ENCODE measurements around the gene CNPY1.

The CNPY1 gene

DNA sequence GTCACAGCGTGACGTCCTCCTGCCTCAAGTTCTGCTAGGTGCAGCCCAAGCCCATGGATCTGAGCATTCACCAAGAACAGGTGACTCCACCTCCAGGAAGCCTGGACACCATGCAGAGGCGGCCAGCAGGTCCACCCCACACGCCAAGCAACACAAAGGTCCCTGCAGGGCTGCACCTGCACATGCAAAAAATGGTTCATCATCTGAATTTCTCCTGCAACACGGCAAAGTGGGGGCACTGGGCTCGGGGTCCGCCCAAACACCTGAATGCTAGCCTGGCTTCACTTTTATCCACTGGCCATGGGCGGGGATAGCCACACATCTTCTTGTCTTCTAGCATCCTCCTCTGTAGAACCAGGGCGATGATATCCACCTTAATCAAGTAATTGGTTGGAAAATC is 28.9 kb downstream of the CNPY1 start:
- Histone ChIP-seq H3K4me1 (ENCODE audit: insufficient read depth, low read length) (no peaks in the 10 kb centered on the region), H3K27me3 (ENCODE audit: control insufficient read depth in 1 of 2, insufficient read depth in 2 of 2, low read length in 2 of 2) (peaks cover 9 to 14% of the 10 kb centered on the region in 2 donors), H3K9ac (ENCODE audit: low read length) (no peak overlapping the region), H3K4me3 (ENCODE audit: low read depth in 1 of 2, low read length in 2 of 2) (no peak overlapping the region), H3K9me3 (ENCODE audit: low read length) (no peaks in the 10 kb centered on the region), H3K36me3 (ENCODE audit: insufficient read depth, low read length) (no peaks in the 10 kb centered on the region), H3K27ac (ENCODE audit: low read depth, low read length) (no peak overlapping the region)

GRCh38 chr7:155516466-155516865 is 29.9 kb downstream of the CNPY1 start:
- Histone ChIP-seq H3K9me3 (ENCODE audit: low read length) (no peaks in the 10 kb centered on the region), H3K27ac (ENCODE audit: low read depth, low read length) (no peak overlapping the region), H3K9ac (ENCODE audit: low read length) (no peak overlapping the region), H3K4me1 (ENCODE audit: insufficient read depth, low read length) (no peaks in the 10 kb centered on the region), H3K4me3 (ENCODE audit: low read depth in 1 of 2, low read length in 2 of 2) (no peak overlapping the region), H3K36me3 (ENCODE audit: insufficient read depth, low read length) (no peaks in the 10 kb centered on the region), H3K27me3 (ENCODE audit: control insufficient read depth in 1 of 2, insufficient read depth in 2 of 2, low read length in 2 of 2) (peaks cover 18 to 19% of the 10 kb centered on the region in 2 donors)

- H3K9me3 ChIP-seq (ENCODE audit: low read length), result peaks cover 4% of the 10 kb centered on the region
- H3K27me3 ChIP-seq (ENCODE audit: control insufficient read depth in 1 of 2, insufficient read depth in 2 of 2, low read length in 2 of 2), result peaks cover 24 to 30% of the 10 kb centered on the region in 2 donors
- no peak overlapping the region for H3K27ac ChIP-seq (ENCODE audit: low read depth, low read length)
- no peaks in the 10 kb centered on the region for H3K36me3 ChIP-seq (ENCODE audit: insufficient read depth, low read length)
- no peak overlapping the region for H3K9ac ChIP-seq (ENCODE audit: low read length)
- no peak overlapping the region for H3K4me3 ChIP-seq (ENCODE audit: low read depth in 1 of 2, low read length in 2 of 2)
- H3K4me1 ChIP-seq (ENCODE audit: insufficient read depth, low read length), result no peaks in the 10 kb centered on the region
Measured at GRCh38 chr7:155515318-155515717, 31.0 kb downstream of the CNPY1 start.

DNA sequence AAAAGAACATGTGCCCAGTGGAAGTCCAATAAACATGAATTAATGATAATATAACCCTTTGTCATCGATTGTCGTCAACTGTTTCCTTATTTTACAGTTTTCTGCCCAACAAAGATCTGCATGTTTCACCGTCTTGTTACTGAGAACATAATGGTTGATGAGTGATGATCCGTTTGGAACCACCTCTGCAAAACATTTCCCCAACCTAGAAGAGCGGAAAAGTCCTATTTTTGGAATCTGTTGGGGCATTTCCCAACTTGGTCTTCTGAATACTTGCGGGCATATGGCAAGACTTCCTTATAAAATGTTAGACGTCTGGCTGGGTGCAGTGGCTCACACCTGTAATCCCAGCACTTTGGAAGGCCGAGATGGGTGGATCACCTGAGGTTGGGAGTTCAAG is 32.1 kb downstream of the CNPY1 start:
- peaks cover 34 to 38% of the 10 kb centered on the region in 2 donors for H3K27me3 ChIP-seq (ENCODE audit: control insufficient read depth in 1 of 2, insufficient read depth in 2 of 2, low read length in 2 of 2)

DNA sequence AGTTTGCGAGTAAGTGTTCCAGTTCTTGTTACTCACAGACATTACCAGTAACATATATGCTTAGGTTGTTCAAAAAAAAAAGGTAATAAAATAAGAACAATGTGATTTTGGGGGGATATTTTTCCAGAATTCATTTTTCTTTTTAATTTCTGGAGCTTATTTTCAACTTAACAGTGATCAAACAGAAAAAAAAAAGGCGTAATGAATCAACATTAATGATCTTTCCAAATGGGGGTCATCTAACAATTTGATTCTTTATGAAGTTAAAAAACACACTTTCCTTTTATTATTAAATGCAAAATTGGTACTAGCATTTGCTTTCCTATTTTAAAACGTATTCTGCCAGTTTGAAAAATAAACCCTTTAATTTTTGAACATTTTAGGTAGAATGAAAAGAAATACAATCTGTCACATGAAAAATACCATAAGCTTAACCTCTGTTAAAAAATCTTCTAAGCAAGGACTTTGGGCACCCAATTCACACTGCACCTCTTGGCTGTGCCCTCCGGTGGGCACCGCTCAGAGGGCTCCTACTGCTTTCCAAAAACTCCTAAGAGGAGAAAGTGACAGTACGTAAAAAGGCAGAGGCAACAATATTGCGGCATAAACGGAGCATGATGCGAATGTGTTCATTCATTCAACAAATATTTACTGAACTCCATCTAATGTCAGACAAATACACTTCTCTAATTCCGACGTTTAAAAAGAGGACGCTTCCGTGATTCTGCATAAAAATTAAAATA is 32.6 kb downstream of the CNPY1 start:
- Histone ChIP-seq H3K36me3 (ENCODE audit: insufficient read depth, low read length) (no peaks in the 10 kb centered on the region), H3K9ac (ENCODE audit: low read length) (no peak overlapping the region), H3K4me3 (ENCODE audit: low read depth in 1 of 2, low read length in 2 of 2) (no peak overlapping the region), H3K27me3 (ENCODE audit: control insufficient read depth in 1 of 2, insufficient read depth in 2 of 2, low read length in 2 of 2) (peaks cover 40 to 41% of the 10 kb centered on the region in 2 donors), H3K4me1 (ENCODE audit: insufficient read depth, low read length) (no peaks in the 10 kb centered on the region), H3K27ac (ENCODE audit: low read depth, low read length) (no peak overlapping the region), H3K9me3 (ENCODE audit: low read length) (peaks cover 4% of the 10 kb centered on the region)

More for the DNA sequence above, 32.1 kb downstream of the CNPY1 start:
- no peak overlapping the region for H3K27ac ChIP-seq (ENCODE audit: low read depth, low read length)
- no peak overlapping the region for H3K4me3 ChIP-seq (ENCODE audit: low read depth in 1 of 2, low read length in 2 of 2)
- H3K9ac ChIP-seq (ENCODE audit: low read length), result no peak overlapping the region
- no peaks in the 10 kb centered on the region for H3K36me3 ChIP-seq (ENCODE audit: insufficient read depth, low read length)
- no peaks in the 10 kb centered on the region for H3K4me1 ChIP-seq (ENCODE audit: insufficient read depth, low read length)
- peaks cover 4% of the 10 kb centered on the region for H3K9me3 ChIP-seq (ENCODE audit: low read length)

GRCh38 chr7:155512246-155512887 is 34.0 kb downstream of the CNPY1 start:
- Histone ChIP-seq H3K9ac (ENCODE audit: low read length) (no peak overlapping the region), H3K4me1 (ENCODE audit: insufficient read depth, low read length) (no peaks in the 10 kb centered on the region), H3K36me3 (ENCODE audit: insufficient read depth, low read length) (no peaks in the 10 kb centered on the region), H3K4me3 (ENCODE audit: low read depth in 1 of 2, low read length in 2 of 2) (no peak overlapping the region), H3K27me3 (ENCODE audit: control insufficient read depth in 1 of 2, insufficient read depth in 2 of 2, low read length in 2 of 2) (peaks cover 51% of the 10 kb centered on the region in 2 donors), H3K27ac (ENCODE audit: low read depth, low read length) (no peak overlapping the region), H3K9me3 (ENCODE audit: low read length) (peaks cover 4% of the 10 kb centered on the region)

GRCh38 chr7:155511702-155511996 is 34.7 kb downstream of the CNPY1 start:
- H3K36me3 ChIP-seq (ENCODE audit: insufficient read depth, low read length), result no peaks in the 10 kb centered on the region
- H3K4me3 ChIP-seq (ENCODE audit: low read depth in 1 of 2, low read length in 2 of 2), result no peak overlapping the region
- H3K4me1 ChIP-seq (ENCODE audit: insufficient read depth, low read length), result no peaks in the 10 kb centered on the region
- H3K9ac ChIP-seq (ENCODE audit: low read length), result no peak overlapping the region
- peaks cover 55 to 57% of the 10 kb centered on the region in 2 donors for H3K27me3 ChIP-seq (ENCODE audit: control insufficient read depth in 1 of 2, insufficient read depth in 2 of 2, low read length in 2 of 2)
- no peak overlapping the region for H3K27ac ChIP-seq (ENCODE audit: low read depth, low read length)
- H3K9me3 ChIP-seq (ENCODE audit: low read length), result peaks cover 4% of the 10 kb centered on the region

GRCh38 chr7:155510975-155511701 is 35.2 kb downstream of the CNPY1 start:
- H3K27ac ChIP-seq (ENCODE audit: low read depth, low read length), result no peak overlapping the region
- H3K9me3 ChIP-seq (ENCODE audit: low read length), result peaks cover 4% of the 10 kb centered on the region
- H3K4me1 ChIP-seq (ENCODE audit: insufficient read depth, low read length), result no peaks in the 10 kb centered on the region
- H3K27me3 ChIP-seq (ENCODE audit: control insufficient read depth in 1 of 2, insufficient read depth in 2 of 2, low read length in 2 of 2), result peaks cover 58 to 62% of the 10 kb centered on the region in 2 donors
- no peaks in the 10 kb centered on the region for H3K36me3 ChIP-seq (ENCODE audit: insufficient read depth, low read length)
- H3K4me3 ChIP-seq (ENCODE audit: low read depth in 1 of 2, low read length in 2 of 2), result no peak overlapping the region
- no peak overlapping the region for H3K9ac ChIP-seq (ENCODE audit: low read length)

- Histone ChIP-seq H3K36me3 (ENCODE audit: insufficient read depth, low read length) (no peaks in the 10 kb centered on the region), H3K9ac (ENCODE audit: low read length) (no peak overlapping the region), H3K9me3 (ENCODE audit: low read length) (peaks cover 4% of the 10 kb centered on the region), H3K4me1 (ENCODE audit: insufficient read depth, low read length) (no peaks in the 10 kb centered on the region), H3K27ac (ENCODE audit: low read depth, low read length) (no peak overlapping the region), H3K4me3 (ENCODE audit: low read depth in 1 of 2, low read length in 2 of 2) (no peak overlapping the region), H3K27me3 (ENCODE audit: control insufficient read depth in 1 of 2, insufficient read depth in 2 of 2, low read length in 2 of 2) (peaks cover 70 to 73% of the 10 kb centered on the region in 2 donors)
Measured at GRCh38 chr7:155509725-155510551, 36.4 kb downstream of the CNPY1 start.

GRCh38 chr7:155509359-155509724 is 37.0 kb downstream of the CNPY1 start:
- no peak overlapping the region for H3K9ac ChIP-seq (ENCODE audit: low read length)
- peaks cover 70 to 78% of the 10 kb centered on the region in 2 donors for H3K27me3 ChIP-seq (ENCODE audit: control insufficient read depth in 1 of 2, insufficient read depth in 2 of 2, low read length in 2 of 2)
- no peak overlapping the region for H3K27ac ChIP-seq (ENCODE audit: low read depth, low read length)
- H3K36me3 ChIP-seq (ENCODE audit: insufficient read depth, low read length), result no peaks in the 10 kb centered on the region
- H3K4me1 ChIP-seq (ENCODE audit: insufficient read depth, low read length), result no peaks in the 10 kb centered on the region
- H3K9me3 ChIP-seq (ENCODE audit: low read length), result peaks cover 4% of the 10 kb centered on the region
- no peak overlapping the region for H3K4me3 ChIP-seq (ENCODE audit: low read depth in 1 of 2, low read length in 2 of 2)

Measured in muscle layer of colon (tissue), 2 donors.